Measurements from ENCODE around the gene SNAPC5.

SNAPC5 gene

DNA sequence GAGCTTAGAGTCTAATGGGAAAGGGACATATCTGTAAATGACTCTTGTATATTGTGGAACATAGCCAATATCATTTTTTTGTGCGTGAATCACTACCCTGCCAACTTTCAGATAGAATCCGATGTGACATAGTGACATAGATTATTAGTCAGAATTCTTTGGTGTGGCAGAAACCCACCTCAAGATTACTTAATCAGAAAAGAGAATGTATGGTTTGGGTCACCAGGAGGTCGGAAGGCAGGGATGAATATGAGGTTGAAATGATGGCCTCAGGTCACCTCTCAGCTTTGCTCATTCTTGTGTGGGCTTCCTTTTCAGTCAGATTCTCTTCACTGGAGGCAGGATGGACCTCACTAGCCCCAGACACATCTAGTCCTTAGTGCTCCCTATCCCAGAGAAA lies 41.4 kb downstream of the SNAPC5 start:
- Histone ChIP-seq H3K9ac (ENCODE audit: insufficient read length) (no peak overlapping the region), H3K27ac (no peak overlapping the region), H3K4me3 (no peak overlapping the region), H3K9me3 (ENCODE audit: low read depth, low read length) (no peaks in the 10 kb centered on the region), H3K36me3 (ENCODE audit: insufficient read depth, low read length) (no peaks in the 10 kb centered on the region)
- no peak for DNase-seq (ENCODE audit: low read depth, low spot score)
- no peak for TF ChIP-seq POLR2AphosphoS5 (IDR thresholded peaks at IDR 0.05; ENCODE audit: borderline replicate concordance, low read depth, low read length)
- TF ChIP-seq EZH2 (IDR thresholded peaks at IDR 0.05): no peak
- no peak for TF ChIP-seq FOXP2 (optimal IDR thresholded peaks at IDR 0.05; ENCODE audit: control extremely low read depth, extremely low read length, insufficient read depth)

DNA sequence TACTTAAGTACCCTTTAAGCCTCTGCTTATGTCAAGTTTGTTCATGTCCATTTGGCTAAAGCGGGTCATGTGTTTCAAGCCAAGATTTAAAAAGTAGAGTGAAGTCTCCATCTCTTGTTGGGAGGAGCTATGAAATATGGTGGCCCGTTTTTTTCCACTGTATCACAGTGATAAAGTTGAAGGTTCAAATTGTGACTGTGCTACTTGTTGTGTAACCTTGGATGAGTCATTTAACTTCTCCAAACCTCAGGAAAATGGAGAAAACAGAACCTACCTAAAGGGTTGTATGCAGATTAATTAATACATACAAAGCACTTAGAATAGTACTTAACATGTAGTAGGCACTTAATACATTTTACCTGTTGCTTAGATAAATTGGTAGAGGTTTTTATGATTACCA lies 43.4 kb downstream of the SNAPC5 start:
- H3K27ac ChIP-seq: no peak overlapping the region
- H3K4me3 ChIP-seq: no peak overlapping the region
- no peaks in the 10 kb centered on the region for H3K9me3 ChIP-seq (ENCODE audit: low read depth, low read length)
- TF ChIP-seq POLR2AphosphoS5 (IDR thresholded peaks at IDR 0.05; ENCODE audit: borderline replicate concordance, low read depth, low read length) (no peak), EZH2 (IDR thresholded peaks at IDR 0.05) (no peak), FOXP2 (optimal IDR thresholded peaks at IDR 0.05; ENCODE audit: control extremely low read depth, extremely low read length, insufficient read depth) (no peak)
- no peaks in the 10 kb centered on the region for H3K36me3 ChIP-seq (ENCODE audit: insufficient read depth, low read length)
- H3K9ac ChIP-seq (ENCODE audit: insufficient read length): no peak overlapping the region
- DNase-seq (ENCODE audit: low read depth, low spot score): no peak

GRCh38 chr15:66452971-66453580 lies 44.5 kb downstream of the SNAPC5 start:
- no peaks in the 10 kb centered on the region for H3K9me3 ChIP-seq (ENCODE audit: low read depth, low read length)
- no peak overlapping the region for H3K9ac ChIP-seq (ENCODE audit: insufficient read length)
- TF ChIP-seq FOXP2 (optimal IDR thresholded peaks at IDR 0.05; ENCODE audit: control extremely low read depth, extremely low read length, insufficient read depth) (no peak), EZH2 (IDR thresholded peaks at IDR 0.05) (no peak), POLR2AphosphoS5 (IDR thresholded peaks at IDR 0.05; ENCODE audit: borderline replicate concordance, low read depth, low read length) (no peak)
- H3K27ac ChIP-seq: no peak overlapping the region
- H3K4me3 ChIP-seq: no peak overlapping the region
- H3K36me3 ChIP-seq (ENCODE audit: insufficient read depth, low read length): peaks cover 3% of the 10 kb centered on the region; the same call in 1 of the 2 replicates
- DNase-seq (ENCODE audit: low read depth, low spot score): no peak

DNA sequence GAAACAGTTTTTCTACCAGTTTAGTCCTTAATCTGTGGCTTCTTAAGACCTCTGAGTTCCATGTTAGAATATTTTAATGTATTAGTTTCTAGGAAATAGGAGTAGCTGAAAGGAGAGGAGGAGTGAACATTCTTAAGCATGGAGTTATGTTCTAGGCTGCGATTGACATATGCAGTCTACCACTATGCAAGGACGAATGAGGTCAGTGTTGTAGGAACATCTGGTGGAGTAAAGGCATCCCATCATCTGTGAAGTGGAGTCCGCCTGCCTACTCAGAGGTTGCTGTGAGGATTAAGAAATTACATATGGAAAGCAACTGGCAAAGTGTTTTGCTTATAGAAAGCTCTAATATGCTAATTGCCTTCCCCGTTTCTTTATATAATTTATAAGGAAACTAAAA lies 45.1 kb downstream of the SNAPC5 start:
- Histone ChIP-seq H3K27ac (no peak overlapping the region), H3K9me3 (ENCODE audit: low read depth, low read length) (no peaks in the 10 kb centered on the region), H3K4me3 (no peak overlapping the region), H3K9ac (ENCODE audit: insufficient read length) (no peak overlapping the region), H3K36me3 (ENCODE audit: insufficient read depth, low read length) (peaks cover 3% of the 10 kb centered on the region; the same call in 1 of the 2 replicates)
- DNase-seq (ENCODE audit: low read depth, low spot score): no peak
- TF ChIP-seq POLR2AphosphoS5 (IDR thresholded peaks at IDR 0.05; ENCODE audit: borderline replicate concordance, low read depth, low read length) (no peak), EZH2 (IDR thresholded peaks at IDR 0.05) (no peak), FOXP2 (optimal IDR thresholded peaks at IDR 0.05; ENCODE audit: control extremely low read depth, extremely low read length, insufficient read depth) (no peak)
